ENCODE measurements around the gene MRPL24.
"Not testable (repeated sequence)": the region's sequence is repeated elsewhere in the genome, so short reads cannot be mapped to it uniquely, and the experiment has no call there.

MRPL24 gene

GRCh38 chr1:156760092-156760795, 19.4 kb upstream of the MRPL24 start:
- DNase-seq = no peak

DNA sequence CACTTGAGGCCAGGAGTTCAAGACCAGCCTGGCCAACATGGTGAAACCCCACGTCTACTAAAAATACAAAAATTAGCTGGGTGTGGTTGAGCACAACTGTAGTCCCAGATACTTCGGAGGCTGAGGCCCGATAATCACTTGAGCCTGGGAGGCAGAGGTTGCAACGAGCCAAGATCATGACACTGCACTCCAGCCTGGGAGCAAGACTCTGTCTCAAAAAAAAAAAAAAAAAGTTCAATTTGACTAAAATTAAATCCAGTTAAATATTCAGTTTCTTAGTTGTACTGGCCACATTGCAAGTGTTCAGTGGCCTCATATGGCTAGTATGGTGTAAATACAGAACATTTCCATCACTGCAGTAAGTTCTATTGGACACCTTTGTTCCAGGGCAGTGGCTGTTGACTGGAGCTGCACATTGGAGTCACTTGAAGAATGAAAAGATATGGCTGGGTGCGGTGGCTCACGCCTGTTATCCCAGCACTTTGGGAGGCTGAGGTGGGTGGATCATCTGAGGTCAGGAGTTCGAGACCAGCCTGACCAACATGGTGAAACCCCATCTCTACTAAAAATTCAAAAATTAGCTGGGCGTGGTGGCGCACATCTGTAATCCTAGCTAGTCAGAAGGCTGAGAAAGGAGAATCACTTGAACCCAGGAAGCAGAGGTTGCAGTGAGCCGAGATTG, 16.8 kb upstream of the MRPL24 start:
- DNase-seq = not testable (repeated sequence)

DNA sequence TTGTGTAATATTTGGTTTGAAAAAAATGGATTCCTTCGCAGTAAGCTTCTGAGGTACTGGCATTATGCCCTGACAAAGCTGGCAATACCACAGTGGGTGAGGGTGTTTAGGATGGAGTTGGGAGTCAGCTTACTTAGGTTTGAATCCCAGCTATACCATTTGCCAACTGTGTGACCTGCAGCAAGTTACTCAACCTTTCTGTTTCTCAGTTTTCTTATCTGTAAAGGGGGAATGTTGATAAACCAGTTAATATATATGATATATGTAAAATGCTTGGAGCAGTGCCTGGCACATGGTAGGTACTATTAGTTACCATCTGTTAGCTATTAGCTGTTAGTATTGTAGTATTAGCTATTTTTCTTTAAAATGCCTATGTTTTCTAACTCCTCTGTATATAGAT, 15.5 kb upstream of the MRPL24 start:
- no peak for DNase-seq

DNA sequence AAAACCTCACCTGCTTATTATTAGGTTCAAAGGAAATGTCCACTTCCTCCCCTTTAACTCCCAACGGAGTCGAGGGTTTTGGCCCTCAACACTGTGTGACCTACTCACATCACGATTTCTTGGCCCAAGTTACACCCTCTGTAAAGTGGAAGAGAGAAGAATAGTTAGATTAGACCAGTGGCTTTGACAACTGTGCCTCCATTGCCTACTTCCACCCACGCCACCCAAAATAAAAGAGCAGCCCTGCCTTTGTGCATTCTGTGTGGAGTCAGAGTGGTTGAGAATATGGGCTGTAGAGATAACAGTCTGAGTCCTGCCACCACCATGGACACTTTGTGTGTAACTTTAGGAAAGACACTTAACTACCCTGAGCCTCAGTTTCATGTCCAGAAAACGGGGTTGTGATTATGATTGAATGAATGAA, 14.7 kb upstream of the MRPL24 start:
- DNase-seq = no peak

DNA sequence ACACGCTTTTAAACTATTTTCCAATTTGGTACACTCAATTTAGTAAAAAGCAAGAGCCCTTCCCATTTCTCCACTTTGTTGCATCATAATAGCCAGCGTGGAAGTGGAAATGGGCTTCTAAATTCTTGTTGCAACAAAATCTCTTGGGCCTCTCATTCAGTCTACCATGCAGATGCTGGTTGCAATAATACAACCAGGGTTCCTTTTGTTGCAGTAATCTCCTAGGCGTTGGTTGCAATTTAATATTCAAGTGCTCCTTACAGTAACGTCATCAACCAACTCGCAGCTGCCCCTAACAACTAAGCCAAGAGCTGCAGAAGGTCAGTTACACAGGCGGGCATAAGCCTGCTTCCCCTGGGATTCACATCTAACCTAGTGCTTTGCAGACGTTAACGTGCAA, 13.3 kb upstream of the MRPL24 start:
- DNase-seq = no peak

DNA sequence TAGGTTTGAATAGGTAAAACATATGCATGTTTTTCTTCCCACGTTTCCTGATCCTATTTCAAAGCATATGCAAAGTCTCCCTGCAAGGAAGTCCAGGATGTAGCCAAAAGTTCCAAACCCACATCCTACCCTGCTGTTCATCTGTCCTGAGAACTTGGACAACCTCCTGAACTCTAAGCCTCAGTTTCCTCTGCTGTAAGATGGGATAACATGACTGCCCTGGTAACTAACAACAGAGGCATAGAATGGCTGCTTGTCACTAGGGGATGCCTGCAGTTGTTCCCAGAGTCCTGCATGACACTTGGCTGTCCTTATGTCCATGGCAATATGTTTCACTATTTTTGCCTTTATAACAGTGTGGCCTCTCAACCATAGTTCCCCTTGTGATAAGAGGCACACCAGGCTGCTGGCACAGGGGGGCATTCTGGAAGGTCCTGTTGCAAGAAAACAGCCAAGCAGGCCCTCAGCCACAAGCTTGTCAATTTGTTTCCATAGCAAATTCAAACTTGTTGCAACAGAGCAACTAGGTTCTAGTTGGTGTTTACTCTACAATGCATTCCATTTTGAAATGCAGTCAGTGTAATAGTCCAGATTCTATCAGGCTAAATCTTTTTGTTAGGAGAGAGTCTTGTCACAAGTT, 12.1 kb upstream of the MRPL24 start:
- DNase-seq = no peak

DNA sequence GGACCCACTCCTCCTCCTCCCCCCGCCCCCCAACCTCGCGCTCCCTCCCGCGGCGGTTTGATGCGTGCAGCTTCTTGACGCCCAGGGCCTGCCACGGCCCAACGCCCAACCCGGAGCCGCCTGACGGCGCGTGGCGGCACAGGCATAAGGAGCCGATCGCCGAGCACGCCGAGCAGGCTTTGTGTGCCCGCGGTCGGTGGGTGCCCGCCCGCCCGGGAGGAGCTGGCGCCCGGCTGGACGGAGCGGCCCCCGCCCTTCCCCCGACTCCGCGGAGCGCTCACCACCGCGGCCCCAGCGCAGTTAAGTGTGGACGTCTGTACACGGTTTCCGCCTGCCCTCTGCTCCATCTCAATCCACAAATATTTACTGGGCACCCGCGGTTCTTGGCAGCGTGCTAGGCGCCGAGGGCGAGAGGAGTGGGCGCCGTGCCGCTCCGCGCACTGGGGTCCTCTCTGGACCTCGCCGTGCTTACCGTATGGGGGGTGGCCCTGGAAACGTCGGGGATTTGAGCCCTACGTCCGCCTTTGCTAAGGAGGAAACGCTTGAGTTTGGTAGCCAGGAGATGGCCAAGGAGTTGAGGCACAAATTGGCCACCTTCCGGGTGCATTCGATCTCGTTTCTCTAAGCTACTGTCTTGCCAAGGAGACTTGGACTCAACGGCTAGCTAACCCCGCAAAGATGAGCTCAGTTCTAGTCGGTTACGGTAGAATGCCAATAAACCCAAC, 11.0 kb upstream of the MRPL24 start:
- DNase-seq = peak; percentile 98

DNA sequence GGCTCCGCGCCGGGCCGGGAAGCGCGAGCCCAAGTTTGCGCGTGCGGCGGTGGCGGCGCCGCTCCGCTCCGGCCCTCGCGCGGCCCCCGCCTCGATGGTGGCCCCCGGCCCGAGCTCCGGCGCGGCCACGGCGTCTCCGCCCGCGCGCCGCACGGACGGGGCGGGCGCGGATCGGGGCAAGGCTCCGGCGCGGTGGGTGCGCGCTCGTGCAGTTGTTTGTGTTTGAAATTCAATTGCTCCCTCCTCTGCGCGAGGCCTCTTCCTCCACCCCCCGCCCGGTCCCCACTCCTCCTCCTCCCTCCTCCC, 10.5 kb upstream of the MRPL24 start, which contains the start of gene HDGF:
Gene HDGF (minus strand): TSS at position 225 of the 306 bp plus-strand sequence. CDS start 246 bp downstream, outside the sequence.
- no peak for DNase-seq

DNA sequence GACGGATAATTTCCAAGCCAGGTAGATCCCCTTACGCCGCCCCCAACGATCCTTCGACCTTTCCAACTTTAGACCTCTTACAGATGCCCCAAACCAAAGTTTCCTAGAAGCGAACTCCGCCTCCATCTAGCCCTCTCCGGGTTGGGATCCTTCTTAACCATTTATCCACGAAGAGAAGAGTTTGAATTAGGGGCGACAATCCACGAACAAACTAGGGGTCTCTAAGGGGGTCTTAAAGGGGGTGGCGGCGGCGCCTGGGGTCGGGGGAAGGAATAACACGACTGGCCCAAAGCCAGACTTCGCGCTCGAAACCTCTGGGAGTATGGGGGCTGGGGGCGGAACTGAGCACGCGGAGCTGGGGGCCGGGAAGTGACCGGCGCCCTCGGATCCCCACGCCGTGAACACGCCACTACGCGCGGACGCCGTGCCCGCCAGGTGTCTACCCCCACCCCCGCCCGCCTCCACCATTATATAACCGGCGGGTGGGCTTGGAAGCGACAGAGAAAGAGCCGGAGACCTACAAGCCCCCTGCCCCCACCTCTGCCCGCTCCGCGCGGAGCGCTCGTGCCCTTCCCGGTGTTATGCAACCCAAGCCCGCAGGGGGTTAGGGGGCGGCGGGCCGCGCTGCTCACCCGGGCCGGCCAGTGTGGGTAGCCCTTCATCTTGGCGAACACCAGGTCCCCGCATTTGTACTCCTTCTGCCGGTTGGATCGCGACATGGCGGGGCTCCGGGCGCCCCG, 10.0 kb upstream of the MRPL24 start:
- DNase-seq = peak; percentile 55

- peak; percentile 66 for DNase-seq
These were observed 9.3 kb upstream of the MRPL24 start for GRCh38 chr1:156750191-156750672.

GRCh38 chr1:156749419-156750118, 8.7 kb upstream of the MRPL24 start:
- DNase-seq = no peak

- DNase-seq = no peak
These were observed 8.0 kb upstream of the MRPL24 start for GRCh38 chr1:156748670-156749418.

GRCh38 chr1:156747742-156748669, 7.1 kb upstream of the MRPL24 start:
- DNase-seq = no peak

DNA sequence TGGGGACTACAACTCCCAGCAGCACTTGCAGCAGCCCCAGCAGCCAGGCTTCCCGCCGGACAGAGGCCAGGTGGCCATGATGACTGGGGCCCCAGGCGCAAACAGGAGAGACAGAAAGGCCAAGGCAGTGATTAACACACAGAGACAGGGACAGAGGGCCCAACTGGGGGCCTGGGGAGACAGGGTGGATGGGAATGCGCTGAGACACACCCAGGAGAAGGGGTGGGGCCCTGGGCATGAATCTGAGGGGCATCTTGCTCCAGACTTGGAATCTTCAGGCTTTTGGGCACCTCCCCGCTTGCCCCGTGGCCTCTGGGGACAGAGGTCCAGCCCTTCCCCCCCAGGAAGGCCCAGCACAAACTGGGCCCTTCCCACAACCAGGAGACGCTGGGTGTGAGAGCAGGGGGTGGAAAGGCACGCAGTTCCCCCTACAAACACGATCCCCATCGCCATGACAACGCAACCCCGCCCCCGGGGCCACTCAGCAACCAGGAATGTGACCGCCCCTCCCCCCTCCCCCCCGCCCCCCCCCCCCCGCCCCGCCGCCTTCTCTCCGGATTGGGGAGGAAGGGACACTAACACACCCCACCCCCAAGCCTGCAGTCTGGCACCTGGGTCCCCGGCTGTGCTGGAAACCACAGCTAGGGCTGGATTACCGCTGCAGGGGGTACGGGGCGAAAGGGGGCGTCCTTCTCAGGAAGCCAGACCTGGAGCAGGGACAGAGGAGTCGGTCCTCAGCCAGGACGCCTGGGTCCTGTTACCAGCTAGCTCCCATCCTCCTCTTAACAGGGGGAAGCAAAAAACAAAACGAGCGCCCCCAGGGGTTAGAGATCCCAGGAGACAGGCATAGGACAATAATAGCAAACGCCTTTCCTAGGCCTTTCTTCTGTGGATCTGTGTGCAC, 6.1 kb upstream of the MRPL24 start:
- DNase-seq = peak; percentile 69

DNA sequence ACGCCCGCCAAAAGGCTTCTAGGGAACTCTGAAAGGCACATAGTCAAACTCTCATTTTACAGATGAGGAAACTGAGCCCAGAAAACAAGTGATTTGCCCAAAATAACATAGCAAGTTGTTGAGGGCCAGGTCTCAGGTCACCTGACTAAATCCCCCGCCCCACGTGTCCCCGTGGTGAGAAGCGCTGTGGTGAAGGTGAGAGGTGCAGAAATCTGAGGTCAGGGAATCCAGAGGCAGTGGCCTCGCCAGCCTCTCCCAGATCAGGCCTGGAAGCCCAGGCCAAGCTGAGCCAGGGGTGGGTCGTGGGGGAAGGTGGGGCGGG, 5.5 kb upstream of the MRPL24 start:
- DNase-seq = no peak

DNA sequence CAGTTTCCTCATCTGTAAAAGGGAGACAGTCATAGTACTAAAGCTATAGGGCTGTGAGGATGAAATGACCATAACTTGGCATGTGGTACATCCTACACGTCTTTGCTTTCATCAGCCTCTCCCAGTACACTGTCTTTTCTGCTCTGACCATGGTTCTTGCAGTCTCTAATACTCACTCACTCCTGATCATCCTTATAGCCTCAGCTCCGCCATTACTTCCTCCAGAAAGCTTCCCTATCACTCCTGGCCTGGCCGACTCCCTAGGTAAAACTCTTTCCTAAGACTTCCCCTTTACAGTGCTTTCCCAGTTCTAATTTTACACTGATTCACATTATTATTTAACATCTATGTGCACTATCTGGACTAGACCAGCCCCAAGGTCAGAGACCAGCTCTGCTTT, 5.0 kb upstream of the MRPL24 start:
- DNase-seq = no peak

DNA sequence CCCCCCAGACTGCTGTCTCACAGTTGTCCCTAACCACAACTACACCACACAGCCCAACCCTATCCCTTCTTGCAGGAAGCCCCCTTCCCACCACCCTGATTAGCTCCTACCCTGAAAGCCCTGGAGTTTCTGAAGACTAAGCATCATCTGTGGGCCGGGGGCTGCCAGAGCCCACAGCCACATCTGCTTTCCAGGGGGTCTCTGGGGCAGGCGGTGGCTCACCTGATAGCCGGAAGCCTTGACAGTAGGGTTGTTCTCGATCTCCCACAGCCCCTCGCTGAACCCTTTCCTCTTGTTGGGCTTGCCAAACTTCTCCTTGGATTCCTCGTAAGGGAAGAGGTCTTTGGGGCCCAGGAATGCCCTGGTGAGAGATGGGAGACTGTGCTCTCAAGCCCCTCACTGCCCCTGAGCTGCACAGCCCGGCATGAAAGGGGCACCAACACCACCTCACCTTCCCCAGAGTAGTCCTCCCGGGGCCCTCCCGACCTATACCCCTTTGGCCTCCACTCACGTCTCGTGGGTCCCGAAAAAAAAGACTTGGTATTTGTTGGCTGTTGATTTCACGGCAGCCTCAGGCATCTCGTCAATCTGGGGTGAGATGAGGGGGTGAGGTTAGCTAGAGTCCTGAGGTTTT, 4.0 kb upstream of the MRPL24 start:
- no peak for DNase-seq

DNA sequence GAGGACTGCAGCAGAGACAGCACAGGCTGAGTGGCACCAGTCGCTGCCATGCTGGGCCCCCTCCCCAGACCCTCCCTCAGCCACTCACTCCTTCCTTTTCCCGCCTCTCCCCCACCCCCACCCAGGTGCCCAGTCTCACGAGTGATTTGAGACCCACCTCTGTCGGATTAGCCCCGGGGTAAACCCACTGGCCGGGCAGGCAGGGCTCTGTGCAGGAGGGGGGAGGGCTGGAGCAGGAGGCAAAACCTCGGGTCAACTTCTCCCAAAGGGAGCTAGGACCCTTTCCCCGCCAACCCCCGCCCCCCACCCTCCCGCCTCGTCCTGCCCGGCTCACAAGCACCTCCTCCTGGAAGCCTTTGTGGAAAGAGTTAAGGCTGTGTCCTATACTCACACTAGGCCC, 3.5 kb upstream of the MRPL24 start:
- DNase-seq = no peak
